ENCODE data around the gene MYRFL. TPM values are rescaled to one million over a fixed set of nuclear protein-coding genes. Genes with fewer than 3 reads are reported as not detected.

Gene MYRFL
- total RNA-seq, 3 donors from 2014 or later (not counting 1 experiment from before 2014, with no cell fraction given), result not detected

- DNase-seq (no peak), ATAC-seq (no peak)
- Mint-ChIP-seq H3K9me3 (no peaks in the 10 kb centered on the region), H3K27ac (no peak overlapping the region), H3K27me3 (ENCODE audit: low read depth in 2 of 2) (peaks cover 16 to 53% of the 10 kb centered on the region in 2 donors), H3K4me3 (no peak overlapping the region), H3K36me3 (no peaks in the 10 kb centered on the region), H3K4me1 (no peaks in the 10 kb centered on the region)
- intact Hi-C loops (cut with micrococcal nuclease), result no loop called here
- no peak for TF ChIP-seq CTCF (IDR thresholded peaks at IDR 0.05)
- Histone ChIP-seq H3K27me3 (ENCODE audit: control insufficient read depth, insufficient read depth, low read length) (no peaks in the 10 kb centered on the region), H3K4me1 (ENCODE audit: control insufficient read depth, insufficient read depth, low read length) (no peaks in the 10 kb centered on the region), H3K4me3 (ENCODE audit: low read length) (no peak overlapping the region), H3K9me3 (ENCODE audit: control insufficient read depth, insufficient read depth, low read length) (no peaks in the 10 kb centered on the region), H3K36me3 (ENCODE audit: control insufficient read depth, insufficient read depth, low read length) (no peaks in the 10 kb centered on the region), H3K27ac (ENCODE audit: low read length) (no peak overlapping the region)
- 85% methylated on average over 4 of the region's 4 CpGs for WGBS (ENCODE audit: insufficient coverage)
These were observed 41.7 kb downstream of the MYRFL start for GRCh38 chr12:69866698-69867097.

GRCh38 chr12:69868695-69869094, 43.7 kb downstream of the MYRFL start:
- no peaks in the 10 kb centered on the region for H3K27me3 ChIP-seq (ENCODE audit: control insufficient read depth, insufficient read depth, low read length)
- H3K4me1 ChIP-seq (ENCODE audit: control insufficient read depth, insufficient read depth, low read length), result no peaks in the 10 kb centered on the region
- H3K36me3 ChIP-seq (ENCODE audit: control insufficient read depth, insufficient read depth, low read length), result no peaks in the 10 kb centered on the region
- no peak overlapping the region for H3K4me3 ChIP-seq (ENCODE audit: low read length)
- Mint-ChIP-seq H3K36me3 (no peaks in the 10 kb centered on the region), H3K4me3 (no peak overlapping the region), H3K27me3 (ENCODE audit: low read depth in 2 of 2) (peaks cover 16 to 51% of the 10 kb centered on the region in 2 donors), H3K9me3 (no peaks in the 10 kb centered on the region), H3K27ac (no peak overlapping the region), H3K4me1 (no peaks in the 10 kb centered on the region)
- WGBS (ENCODE audit: insufficient coverage), result 95% methylated on average over 8 of the region's 9 CpGs
- intact Hi-C loops (cut with micrococcal nuclease), result no loop called here
- DNase-seq (no peak), ATAC-seq (peak in 1 of 3 donors; percentile 11)
- no peaks in the 10 kb centered on the region for H3K9me3 ChIP-seq (ENCODE audit: control insufficient read depth, insufficient read depth, low read length)
- no peak overlapping the region for H3K27ac ChIP-seq (ENCODE audit: low read length)
- no peak for TF ChIP-seq CTCF (IDR thresholded peaks at IDR 0.05)

GRCh38 chr12:69872804-69873203, 47.8 kb downstream of the MYRFL start:
- H3K27me3 ChIP-seq (ENCODE audit: control insufficient read depth, insufficient read depth, low read length), result no peaks in the 10 kb centered on the region
- H3K27ac ChIP-seq (ENCODE audit: low read length), result no peak overlapping the region
- H3K9me3 Mint-ChIP-seq, result no peaks in the 10 kb centered on the region
- no peaks in the 10 kb centered on the region for H3K4me1 Mint-ChIP-seq
- intact Hi-C loops (cut with micrococcal nuclease), result no loop called here
- H3K27ac Mint-ChIP-seq, result no peak overlapping the region
- H3K4me1 ChIP-seq (ENCODE audit: control insufficient read depth, insufficient read depth, low read length), result no peaks in the 10 kb centered on the region
- WGBS (ENCODE audit: insufficient coverage), result 20% methylated on average over 1 of the region's 3 CpGs
- no peak for ATAC-seq
- H3K36me3 Mint-ChIP-seq, result no peaks in the 10 kb centered on the region
- no peaks in the 10 kb centered on the region for H3K9me3 ChIP-seq (ENCODE audit: control insufficient read depth, insufficient read depth, low read length)
- no peak overlapping the region for H3K4me3 Mint-ChIP-seq
- no peak for TF ChIP-seq CTCF (IDR thresholded peaks at IDR 0.05)
- no peak overlapping the region for H3K4me3 ChIP-seq (ENCODE audit: low read length)
- DNase-seq, result no peak
- peaks cover 17 to 37% of the 10 kb centered on the region in 2 donors for H3K27me3 Mint-ChIP-seq (ENCODE audit: low read depth in 2 of 2)
- no peaks in the 10 kb centered on the region for H3K36me3 ChIP-seq (ENCODE audit: control insufficient read depth, insufficient read depth, low read length)

GRCh38 chr12:69873429-69873828, 48.4 kb downstream of the MYRFL start:
- no peaks in the 10 kb centered on the region for H3K4me1 ChIP-seq (ENCODE audit: control insufficient read depth, insufficient read depth, low read length)
- H3K4me3 Mint-ChIP-seq, result no peak overlapping the region

More at GRCh38 chr12:69873429-69873828, 48.4 kb downstream of the MYRFL start:
- Mint-ChIP-seq H3K36me3 (no peaks in the 10 kb centered on the region), H3K27ac (no peak overlapping the region), H3K9me3 (no peaks in the 10 kb centered on the region), H3K4me1 (no peaks in the 10 kb centered on the region), H3K27me3 (ENCODE audit: low read depth in 2 of 2) (peaks cover 18 to 37% of the 10 kb centered on the region in 2 donors)
- 82% methylated on average over 2 of the region's 2 CpGs for WGBS (ENCODE audit: insufficient coverage)
- H3K27me3 ChIP-seq (ENCODE audit: control insufficient read depth, insufficient read depth, low read length), result no peaks in the 10 kb centered on the region
- no peak for ATAC-seq
- no peak overlapping the region for H3K4me3 ChIP-seq (ENCODE audit: low read length)
- no peak overlapping the region for H3K27ac ChIP-seq (ENCODE audit: low read length)
- no peaks in the 10 kb centered on the region for H3K9me3 ChIP-seq (ENCODE audit: control insufficient read depth, insufficient read depth, low read length)
- DNase-seq, result no peak
- TF ChIP-seq CTCF (IDR thresholded peaks at IDR 0.05), result no peak
- no peaks in the 10 kb centered on the region for H3K36me3 ChIP-seq (ENCODE audit: control insufficient read depth, insufficient read depth, low read length)
- intact Hi-C loops (cut with micrococcal nuclease), result no loop called here

Data from natural killer cell (primary cell).